HUDEP-2 (cell line): ENCODE results near the gene GNG13.
"Not testable (repeated sequence)": the region's sequence is repeated elsewhere in the genome, so short reads cannot be mapped to it uniquely, and the experiment has no call there.

ENCODE experiments used
- DNase-seq, 76 experiments: peaks; one replicate each; lab custom pipeline; 2025; ENCODE audit not compliant: unreplicated experiment in 76 of 76; lab: John Stamatoyannopoulos, UW

Gene GNG13

GRCh38 chr16:832652-833336, 32.3 kb upstream of the GNG13 start:
- DNase-seq, result no peak

GRCh38 chr16:831571-832413, 31.3 kb upstream of the GNG13 start:
- DNase-seq, result no peak

GRCh38 chr16:830871-831570, 30.5 kb upstream of the GNG13 start:
- no peak for DNase-seq

- DNase-seq, result no peak
Measured at GRCh38 chr16:830107-830870, 29.8 kb upstream of the GNG13 start.

GRCh38 chr16:828891-829290, 28.4 kb upstream of the GNG13 start:
- no peak for DNase-seq

GRCh38 chr16:827513-827912, 27.0 kb upstream of the GNG13 start:
- DNase-seq, result no peak

- no peak for DNase-seq
Measured at GRCh38 chr16:825341-826061, 25.0 kb upstream of the GNG13 start.

- no peak for DNase-seq
Measured at GRCh38 chr16:824601-825000, 24.1 kb upstream of the GNG13 start.

GRCh38 chr16:824194-824593, 23.7 kb upstream of the GNG13 start:
- no peak for DNase-seq

- no peak for DNase-seq
Measured at GRCh38 chr16:822909-823297, 22.4 kb upstream of the GNG13 start.

GRCh38 chr16:822174-822908, 21.8 kb upstream of the GNG13 start:
- no peak for DNase-seq

GRCh38 chr16:821751-822150, 21.2 kb upstream of the GNG13 start:
- no peak for DNase-seq

GRCh38 chr16:820748-821147, 20.2 kb upstream of the GNG13 start:
- no peak for DNase-seq

GRCh38 chr16:820044-820408, 19.5 kb upstream of the GNG13 start:
- DNase-seq, result not testable (repeated sequence)

- DNase-seq, result no peak
Measured at GRCh38 chr16:819336-820043, 19.0 kb upstream of the GNG13 start.

- DNase-seq, result no peak
Measured at GRCh38 chr16:818592-818991, 18.1 kb upstream of the GNG13 start.

- DNase-seq, result no peak
Measured at GRCh38 chr16:818132-818531, 17.6 kb upstream of the GNG13 start.

- DNase-seq, result no peak
Measured at GRCh38 chr16:817001-817906, 16.7 kb upstream of the GNG13 start.
